Psoas muscle (tissue), 8 donors: ENCODE measurements around the gene HP1BP3. TPM values are rescaled to one million over a fixed set of nuclear protein-coding genes. Genes with fewer than 3 reads are reported as not detected.

Source experiments
- ATAC-seq, 4 donors: fragments of 200-7000 bp; cut with Tn5 transposase; one replicate each; pipeline ENCODE4 v1.9.1; 2020; ENCODE audit warnings: moderate library complexity in 3 of 4, mild to moderate bottlenecking in 2 of 4
- DNase-seq, 2 donors: peaks; one replicate each; pipeline ENCODE4 v3.0.0-alpha.2; 2020
- H3K27ac ChIP-seq: fragments of 200-600 bp; one replicate; pipeline ENCODE4 v1.8.0; 2022
- H3K27me3 ChIP-seq, 3 donors: fragments of 200-600 bp in 1 of 3; one replicate each; pipeline versions ENCODE4 v1.6.1 to v1.8.0; 2013 to 2022; ENCODE audit warnings: low read length in 2 of 3, mild to moderate bottlenecking in 2 of 3, moderate library complexity in 1 of 3; ENCODE audit not compliant: insufficient read depth in 3 of 3
- H3K36me3 ChIP-seq, 2 donors: fragments of 200-600 bp in 1 of 2; one replicate each; pipeline versions ENCODE4 v1.6.1 to v1.8.0; 2013 to 2022; ENCODE audit warnings: low read depth in 1 of 2, mild to moderate bottlenecking in 1 of 2, moderate library complexity in 1 of 2; ENCODE audit not compliant: insufficient read depth in 1 of 2
- H3K4me1 ChIP-seq: fragments of 200-600 bp; one replicate; pipeline ENCODE4 v1.8.0; 2022
- H3K4me3 ChIP-seq: fragments of 200-600 bp; one replicate; pipeline ENCODE4 v1.8.0; 2022; ENCODE audit warnings: mild to moderate bottlenecking
- H3K9me3 ChIP-seq: fragments of 200-600 bp; one replicate; pipeline ENCODE4 v1.8.0; 2022
- WGBS, 3 donors: extraction: QIAGEN DNeasy Blood & Tissue Kit; methylation state at CpG; one replicate each; pipeline versions ENCODE4 v1.1.6 to v1.1.7; 2013; 5-methylcytosine and 5-hydroxymethylcytosine counted together
- intact Hi-C, 2 donors: fragments of 100-400 bp; cut with DNase I; formaldehyde crosslinking; loops; one replicate each; pipeline versions ENCODE4 v1.11.0 to v1.14.2; 2022
- polyA plus RNA-seq, 3 donors: library from polyadenylated mRNA; stranded (reverse); fragments of 200-250 nt; gene quantifications; one replicate each; pipeline ENCODE4 v1.2.3, GENCODE V29; 2013
- total RNA-seq, 4 donors: library from RNA; stranded (reverse); fragmentation: NEBNext Ultra II Directional in 2 of 4; extraction: Animal tissue kit (Norgen Biotek cat#: 25700) in 2 of 4; gene quantifications; one replicate each; pipeline versions ENCODE4 v1.2.1 to v1.2.4, GENCODE V29; 2021 to 2023
- TF ChIP-seq, protein P1 (sequence below): fragments of 200-600 bp; IDR thresholded peaks from one replicate; pipeline ENCODE4 v1.8.0; 2022; ENCODE audit warnings: antibody characterized with exemption
- donor health status: healthy with polysubstance abuse.
- donor health status: DM: no; HTN: no; CAD: no; lungs with moderate emphysema.
- donor health status: Bipolar disorder and iron deficiency.
- donor health status: healthy.
- donor health status: DM: yes; HTN: yes; CAD: no.
- donor health status: DM: no; HTN: no; CAD: no.
- donor health status: DM: no; HTN: no; CAD: no.
- donor health status: DM: yes; HTN: yes; CAD: no.

Gene HP1BP3
- total and polyA plus RNA-seq, 7 donors = 52.6 to 134 (median 115) TPM

DNA sequence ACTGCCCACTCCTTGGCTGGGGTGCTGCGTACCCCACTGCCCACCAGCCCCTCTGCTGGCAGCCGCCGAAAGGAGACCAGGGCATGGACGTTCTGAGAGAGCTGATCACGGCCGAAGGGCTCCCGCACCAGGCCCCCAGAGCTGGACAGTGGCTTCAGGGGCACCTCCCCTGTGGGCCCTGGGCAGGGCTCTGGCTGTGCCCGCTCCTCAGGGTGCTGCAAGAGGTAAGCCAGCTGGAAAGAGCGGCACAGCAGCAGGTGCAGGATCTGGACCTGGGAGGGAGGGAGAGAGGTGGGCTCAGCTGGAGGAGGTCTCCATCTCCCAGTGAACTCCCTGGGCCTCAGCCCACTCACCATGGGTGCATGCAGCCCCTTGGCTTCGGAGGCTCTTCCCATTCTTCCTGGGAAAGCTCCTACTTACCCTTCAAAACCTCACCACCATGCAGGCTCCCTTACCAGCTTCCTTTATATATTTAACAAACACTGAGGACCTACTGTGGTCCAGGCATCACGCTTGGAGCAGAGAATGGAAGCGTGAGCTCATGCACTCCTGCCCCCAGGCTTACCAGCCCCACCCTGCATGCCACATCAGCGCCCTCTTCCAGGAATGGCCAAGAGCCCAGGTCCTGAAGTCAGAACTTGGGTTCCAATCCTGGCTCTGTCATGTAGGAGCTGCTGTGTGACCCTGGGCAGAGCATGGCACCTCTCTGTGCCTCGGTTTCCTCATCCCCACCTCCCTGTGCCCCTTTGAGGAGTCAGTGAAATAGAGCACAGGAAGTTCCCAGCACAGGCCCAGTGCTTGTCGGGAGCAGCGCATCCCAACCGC is 62.5 kb downstream of the HP1BP3 start:
- Histone ChIP-seq H3K27ac (no peak overlapping the region), H3K9me3 (no peaks in the 10 kb centered on the region), H3K4me3 (no peak overlapping the region), H3K36me3 (no peaks in the 10 kb centered on the region), H3K27me3 (peaks cover 0 to 7% (median 1%) of the 10 kb centered on the region in 3 donors), H3K4me1 (no peaks in the 10 kb centered on the region)
- intact Hi-C loops = no loop called here
- TF ChIP-seq, protein P1, sequence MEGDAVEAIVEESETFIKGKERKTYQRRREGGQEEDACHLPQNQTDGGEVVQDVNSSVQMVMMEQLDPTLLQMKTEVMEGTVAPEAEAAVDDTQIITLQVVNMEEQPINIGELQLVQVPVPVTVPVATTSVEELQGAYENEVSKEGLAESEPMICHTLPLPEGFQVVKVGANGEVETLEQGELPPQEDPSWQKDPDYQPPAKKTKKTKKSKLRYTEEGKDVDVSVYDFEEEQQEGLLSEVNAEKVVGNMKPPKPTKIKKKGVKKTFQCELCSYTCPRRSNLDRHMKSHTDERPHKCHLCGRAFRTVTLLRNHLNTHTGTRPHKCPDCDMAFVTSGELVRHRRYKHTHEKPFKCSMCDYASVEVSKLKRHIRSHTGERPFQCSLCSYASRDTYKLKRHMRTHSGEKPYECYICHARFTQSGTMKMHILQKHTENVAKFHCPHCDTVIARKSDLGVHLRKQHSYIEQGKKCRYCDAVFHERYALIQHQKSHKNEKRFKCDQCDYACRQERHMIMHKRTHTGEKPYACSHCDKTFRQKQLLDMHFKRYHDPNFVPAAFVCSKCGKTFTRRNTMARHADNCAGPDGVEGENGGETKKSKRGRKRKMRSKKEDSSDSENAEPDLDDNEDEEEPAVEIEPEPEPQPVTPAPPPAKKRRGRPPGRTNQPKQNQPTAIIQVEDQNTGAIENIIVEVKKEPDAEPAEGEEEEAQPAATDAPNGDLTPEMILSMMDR = no peak
- WGBS, 3 donors = 91 to 97% (median 94%) methylated on average over 15 to 17 of the region's 17 CpGs
- ATAC-seq (no peak), DNase-seq (peak in 1 of 2 donors; percentile 25)

DNA sequence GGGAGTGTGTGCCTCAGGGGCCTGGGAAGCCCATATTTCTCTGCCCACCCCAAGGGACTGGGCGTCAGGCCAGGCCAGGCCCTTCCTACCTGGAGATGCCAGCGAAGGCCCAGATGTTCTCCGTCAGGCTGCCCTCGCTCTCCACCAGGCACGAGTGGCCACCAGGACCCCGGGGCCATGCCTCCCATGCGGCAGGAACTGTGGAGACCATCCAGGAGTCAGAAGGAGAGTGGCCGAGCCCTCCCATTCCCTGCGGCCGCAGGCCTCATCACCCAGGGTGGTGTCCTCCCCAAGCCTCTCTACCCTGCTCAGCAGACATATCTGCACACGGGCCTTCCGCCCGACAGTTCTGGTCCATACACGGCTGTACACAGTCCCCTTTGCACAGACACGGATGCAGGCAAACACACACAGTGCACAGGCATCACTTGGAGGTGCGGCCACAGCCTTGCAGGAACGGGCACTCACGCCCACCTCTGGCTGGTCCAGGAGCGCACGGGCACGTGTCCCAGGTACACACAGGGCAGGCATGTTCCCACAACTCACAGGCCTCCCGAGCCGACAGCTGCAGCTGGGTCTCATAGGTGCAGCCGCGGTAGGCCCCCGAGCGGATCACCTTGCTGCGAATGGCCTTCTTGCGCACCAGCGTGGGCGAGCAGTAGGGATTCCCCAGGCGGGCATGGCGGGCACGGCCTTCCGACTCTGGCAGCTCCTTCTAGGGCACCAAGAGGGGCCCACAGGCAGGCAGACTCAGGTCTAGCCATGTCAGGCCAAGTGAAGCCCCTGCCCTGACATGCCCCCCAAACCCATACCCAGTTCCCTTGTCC is 63.4 kb downstream of the HP1BP3 start:
- Histone ChIP-seq H3K4me1 (no peaks in the 10 kb centered on the region), H3K27me3 (peaks cover 0 to 3% (median 0%) of the 10 kb centered on the region in 3 donors), H3K27ac (no peak overlapping the region), H3K9me3 (no peaks in the 10 kb centered on the region), H3K4me3 (no peak overlapping the region), H3K36me3 (no peaks in the 10 kb centered on the region)
- no peak for ATAC-seq
- WGBS, 3 donors = 93 to 94% (median 94%) methylated on average over 31 to 35 of the region's 35 CpGs
- peak in 1 of 2 donors; percentile 50 for DNase-seq
- intact Hi-C loops = no loop called here
- TF ChIP-seq, protein P1 = no peak

DNA sequence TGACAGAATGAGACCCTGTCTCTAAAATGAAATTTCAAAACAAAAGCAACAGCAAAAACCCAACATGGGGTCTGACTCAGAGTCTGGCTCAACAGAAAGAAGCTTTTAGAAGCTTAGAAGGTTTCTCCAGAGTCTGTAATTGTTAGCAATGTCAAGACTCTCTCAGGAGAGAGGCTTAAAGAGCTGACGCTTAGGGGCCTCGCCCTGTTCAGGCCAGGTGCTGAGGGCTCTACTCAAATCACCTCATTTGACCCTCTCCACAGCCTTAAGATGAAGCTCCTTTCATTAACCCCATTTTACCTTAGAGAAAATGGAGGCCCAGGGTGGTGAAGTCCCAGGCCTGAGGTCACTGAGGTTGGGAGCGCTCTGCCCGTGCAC is 64.0 kb downstream of the HP1BP3 start:
- H3K4me1 ChIP-seq = no peaks in the 10 kb centered on the region
- ATAC-seq (no peak), DNase-seq (no peak)
- TF ChIP-seq, protein P1 = no peak
- 82 to 86% (median 84%) methylated on average over 4 of the region's 4 CpGs for WGBS, 3 donors
- no peaks in the 10 kb centered on the region for H3K9me3 ChIP-seq
- no peak overlapping the region for H3K4me3 ChIP-seq
- H3K27ac ChIP-seq = no peak overlapping the region
- intact Hi-C loops = no loop called here
- peaks cover 0 to 2% (median 0%) of the 10 kb centered on the region in 3 donors for H3K27me3 ChIP-seq
- H3K36me3 ChIP-seq = no peaks in the 10 kb centered on the region

DNA sequence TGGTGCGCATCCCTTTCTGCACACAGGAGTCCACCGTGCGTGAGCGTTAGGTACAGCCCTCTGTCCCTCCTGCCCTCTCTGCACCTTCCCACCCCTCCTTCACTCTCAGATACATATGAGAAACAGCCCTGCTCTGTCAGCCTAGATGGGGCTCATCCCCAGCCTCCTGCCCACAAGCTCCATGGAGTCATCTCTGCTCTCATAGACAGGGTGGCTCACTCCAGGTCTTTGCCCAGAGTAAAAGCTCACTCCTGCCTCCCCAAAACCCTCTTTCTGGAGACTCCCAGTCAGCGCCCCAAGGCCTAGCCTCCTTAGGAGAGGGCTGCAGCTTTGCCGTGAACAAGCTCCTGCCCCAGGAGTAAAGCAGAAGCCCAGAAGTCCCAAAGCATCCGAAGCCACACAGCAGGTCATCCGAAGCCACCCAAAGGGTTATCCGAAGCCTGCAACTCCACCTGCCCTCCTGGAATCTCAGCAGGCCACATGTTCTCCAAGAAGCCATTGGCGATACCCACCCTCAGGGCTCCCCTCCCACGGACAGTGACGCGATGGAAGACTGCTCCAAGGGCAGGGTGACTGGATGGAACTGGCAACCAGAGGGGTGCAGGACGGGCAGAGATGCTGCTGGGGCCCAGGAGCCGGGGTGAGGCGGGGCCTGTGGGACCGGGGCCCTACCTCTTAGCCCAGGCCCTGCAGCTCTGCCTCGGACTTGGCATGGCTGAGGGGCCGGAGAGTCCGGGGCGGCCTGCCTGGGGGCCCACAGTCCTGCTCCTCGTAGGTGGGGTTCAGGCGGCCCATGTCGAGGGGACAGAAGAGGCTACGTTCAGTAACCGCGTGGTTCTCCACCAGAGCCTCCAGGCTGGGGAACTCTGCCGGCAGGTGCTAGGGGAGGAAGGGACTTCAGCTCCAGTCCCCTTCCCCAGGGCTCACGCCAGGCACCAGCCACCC is 65.7 kb downstream of the HP1BP3 start:
- H3K27me3 ChIP-seq = peaks cover 0 to 18% (median 0%) of the 10 kb centered on the region in 3 donors
- intact Hi-C loops = no loop called here
- H3K36me3 ChIP-seq = no peaks in the 10 kb centered on the region
- DNase-seq (peak in 1 of 2 donors; percentile 42), ATAC-seq (no peak)
- no peaks in the 10 kb centered on the region for H3K9me3 ChIP-seq
- TF ChIP-seq, protein P1 = no peak
- WGBS, 3 donors = 90 to 92% (median 90%) methylated on average over 29 of the region's 29 CpGs
- H3K4me3 ChIP-seq = no peak overlapping the region
- H3K4me1 ChIP-seq = no peaks in the 10 kb centered on the region
- H3K27ac ChIP-seq = no peak overlapping the region
